ENCODE results near the gene TNFRSF19.

The TNFRSF19 gene

DNA sequence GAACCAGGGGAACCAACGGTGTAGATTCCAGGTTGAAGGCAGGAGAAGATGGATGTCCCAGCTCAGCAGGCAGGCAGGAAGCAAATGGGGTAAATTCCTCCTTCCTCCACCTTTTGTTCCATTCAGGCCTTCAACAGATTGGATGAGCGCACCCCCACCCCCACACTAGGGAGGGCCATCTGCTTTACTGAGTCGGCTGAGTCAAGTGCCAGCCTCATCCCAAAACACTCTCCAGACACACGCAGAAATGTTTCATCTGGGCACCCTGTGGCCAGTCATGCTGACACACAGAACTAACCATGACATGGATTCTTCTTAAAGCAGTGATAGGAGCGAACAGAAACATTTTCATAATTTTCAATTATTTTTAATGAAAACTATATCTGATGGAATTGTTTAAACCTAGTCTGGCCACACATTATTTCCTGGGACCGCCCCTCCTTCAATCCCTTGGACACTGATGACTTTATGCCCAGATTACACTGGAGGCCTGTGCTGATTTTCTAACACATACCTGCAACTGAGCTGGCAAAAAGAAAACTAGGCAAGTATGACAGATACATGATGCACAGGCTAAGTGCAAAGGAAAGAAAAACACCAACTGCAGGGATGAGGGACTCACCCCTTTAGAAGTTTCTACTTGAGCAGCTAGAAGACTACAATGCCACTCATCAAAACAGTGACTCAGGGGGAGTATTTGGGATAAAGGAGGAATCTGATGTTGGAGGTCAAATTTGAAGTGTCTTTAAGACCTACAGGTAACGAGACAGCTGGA lies 154.2 kb downstream of the TNFRSF19 start:
- DNase-seq, result no peak
